ENCODE results near the gene PADI6. TPM values are rescaled to one million over a fixed set of nuclear protein-coding genes. Genes with fewer than 3 reads are reported as not detected.

Gene PADI6
- total RNA-seq, 2 donors from 2014 or later: 0.12 TPM; not detected in 1

GRCh38 chr1:17437260-17437579 lies 65.2 kb downstream of the PADI6 start:
- no peak for ATAC-seq
- Mint-ChIP-seq H3K4me3 (peak overlapping the region; percentile 70), H3K36me3 (ENCODE audit: low read depth) (no peaks in the 10 kb centered on the region), H3K27me3 (no peaks in the 10 kb centered on the region), H3K4me1 (peaks cover 26% of the 10 kb centered on the region), H3K27ac (peak overlapping the region; percentile 71)
- no peaks in the 10 kb centered on the region for H3K9me3 ChIP-seq (ENCODE audit: control insufficient read depth, low read length, poor library complexity, severe bottlenecking)
- DNase-seq: no peak

- no peaks in the 10 kb centered on the region for H3K9me3 ChIP-seq (ENCODE audit: control insufficient read depth, low read length, poor library complexity, severe bottlenecking)
- peak; percentile 43 to 56 (median 46) for DNase-seq
- peak overlapping the region; percentile 71 for H3K27ac Mint-ChIP-seq
- no peaks in the 10 kb centered on the region for H3K36me3 Mint-ChIP-seq (ENCODE audit: low read depth)
- peak; percentile 44 for ATAC-seq
- no peaks in the 10 kb centered on the region for H3K27me3 Mint-ChIP-seq
- peak overlapping the region; percentile 95 for H3K4me3 Mint-ChIP-seq
- peaks cover 26% of the 10 kb centered on the region for H3K4me1 Mint-ChIP-seq
Measured at GRCh38 chr1:17437580-17438317, 65.8 kb downstream of the PADI6 start.

GRCh38 chr1:17438318-17439249 lies 66.6 kb downstream of the PADI6 start:
- H3K27me3 Mint-ChIP-seq: no peaks in the 10 kb centered on the region
- H3K9me3 ChIP-seq (ENCODE audit: control insufficient read depth, low read length, poor library complexity, severe bottlenecking): no peaks in the 10 kb centered on the region
- H3K4me3 Mint-ChIP-seq: peak overlapping the region; percentile 95
- H3K36me3 Mint-ChIP-seq (ENCODE audit: low read depth): no peaks in the 10 kb centered on the region
- ATAC-seq (peak; percentile 19), DNase-seq (peak; percentile 33 to 60 (median 53))
- peaks cover 26% of the 10 kb centered on the region for H3K4me1 Mint-ChIP-seq
- peak overlapping the region; percentile 95 for H3K27ac Mint-ChIP-seq

- Mint-ChIP-seq H3K27me3 (no peaks in the 10 kb centered on the region), H3K4me1 (peaks cover 17% of the 10 kb centered on the region), H3K4me3 (peak within 1 kb of the TSS; percentile 95), H3K27ac (peak within 1 kb of the TSS; percentile 95), H3K36me3 (ENCODE audit: low read depth) (no peaks in the 10 kb centered on the region)
- no peaks in the 10 kb centered on the region for H3K9me3 ChIP-seq (ENCODE audit: control insufficient read depth, low read length, poor library complexity, severe bottlenecking)
- peak; percentile 53 to 74 (median 74) for DNase-seq
- ATAC-seq: peak; percentile 85
Measured at GRCh38 chr1:17439250-17440073, 67.5 kb downstream of the PADI6 start, which contains the start of gene RCC2. Gene RCC2 (minus strand): TSS chr1:17439677. CDS start chr1:17438514, 1,163 bp downstream.

GRCh38 chr1:17440074-17440826 lies 68.3 kb downstream of the PADI6 start:
- peak overlapping the region; percentile 95 for H3K4me3 Mint-ChIP-seq
- DNase-seq (no peak), ATAC-seq (no peak)
- H3K27ac Mint-ChIP-seq: peak overlapping the region; percentile 95
- H3K4me1 Mint-ChIP-seq: peaks cover 13% of the 10 kb centered on the region
- H3K27me3 Mint-ChIP-seq: no peaks in the 10 kb centered on the region
- H3K36me3 Mint-ChIP-seq (ENCODE audit: low read depth): no peaks in the 10 kb centered on the region
- H3K9me3 ChIP-seq (ENCODE audit: control insufficient read depth, low read length, poor library complexity, severe bottlenecking): no peaks in the 10 kb centered on the region

- H3K4me1 Mint-ChIP-seq: peaks cover 10% of the 10 kb centered on the region
- H3K36me3 Mint-ChIP-seq (ENCODE audit: low read depth): no peaks in the 10 kb centered on the region
- no peak for DNase-seq
- no peaks in the 10 kb centered on the region for H3K9me3 ChIP-seq (ENCODE audit: control insufficient read depth, low read length, poor library complexity, severe bottlenecking)
- no peaks in the 10 kb centered on the region for H3K27me3 Mint-ChIP-seq
- no peak overlapping the region for H3K4me3 Mint-ChIP-seq
- peak overlapping the region; percentile 95 for H3K27ac Mint-ChIP-seq
- no peak for ATAC-seq
Measured at GRCh38 chr1:17440827-17441168, 68.8 kb downstream of the PADI6 start.

GRCh38 chr1:17441265-17441992 lies 69.4 kb downstream of the PADI6 start:
- H3K9me3 ChIP-seq (ENCODE audit: control insufficient read depth, low read length, poor library complexity, severe bottlenecking): no peaks in the 10 kb centered on the region
- DNase-seq: no peak
- H3K27ac Mint-ChIP-seq: peak overlapping the region; percentile 95
- H3K4me1 Mint-ChIP-seq: peaks cover 10% of the 10 kb centered on the region
- no peak for ATAC-seq
- no peak overlapping the region for H3K4me3 Mint-ChIP-seq
- H3K27me3 Mint-ChIP-seq: no peaks in the 10 kb centered on the region
- no peaks in the 10 kb centered on the region for H3K36me3 Mint-ChIP-seq (ENCODE audit: low read depth)

- Mint-ChIP-seq H3K27ac (no peak overlapping the region), H3K4me3 (no peak overlapping the region)
- ATAC-seq: no peak
Measured at GRCh38 chr1:17441993-17442357, 70.0 kb downstream of the PADI6 start.

GRCh38 chr1:17442841-17443240 lies 70.8 kb downstream of the PADI6 start:
- no peaks in the 10 kb centered on the region for H3K9me3 ChIP-seq (ENCODE audit: control insufficient read depth, low read length, poor library complexity, severe bottlenecking)
- H3K27ac Mint-ChIP-seq: no peak overlapping the region
- H3K27me3 Mint-ChIP-seq: peaks cover 5% of the 10 kb centered on the region
- DNase-seq (no peak), ATAC-seq (no peak)
- H3K4me3 Mint-ChIP-seq: no peak overlapping the region
- no peaks in the 10 kb centered on the region for H3K36me3 Mint-ChIP-seq (ENCODE audit: low read depth)
- H3K4me1 Mint-ChIP-seq: peaks cover 10% of the 10 kb centered on the region

More at GRCh38 chr1:17441993-17442357, 70.0 kb downstream of the PADI6 start:
- Mint-ChIP-seq H3K36me3 (ENCODE audit: low read depth) (no peaks in the 10 kb centered on the region), H3K4me1 (peaks cover 10% of the 10 kb centered on the region), H3K27me3 (no peaks in the 10 kb centered on the region)
- no peaks in the 10 kb centered on the region for H3K9me3 ChIP-seq (ENCODE audit: control insufficient read depth, low read length, poor library complexity, severe bottlenecking)
- DNase-seq: no peak

- H3K36me3 Mint-ChIP-seq (ENCODE audit: low read depth): no peaks in the 10 kb centered on the region
- H3K4me1 Mint-ChIP-seq: no peaks in the 10 kb centered on the region
- DNase-seq (no peak), ATAC-seq (no peak)
- no peaks in the 10 kb centered on the region for H3K9me3 ChIP-seq (ENCODE audit: control insufficient read depth, low read length, poor library complexity, severe bottlenecking)
- H3K27me3 Mint-ChIP-seq: peaks cover 13% of the 10 kb centered on the region
- no peak overlapping the region for H3K27ac Mint-ChIP-seq
- no peak overlapping the region for H3K4me3 Mint-ChIP-seq
Measured at GRCh38 chr1:17447501-17447992, 75.6 kb downstream of the PADI6 start.

Measured in T-helper 17 cell (primary cell).